ENCODE measurements around the gene VPS35.
A peak's percentile ranks its signal among the peaks of the same experiment; 100 is the strongest.

Gene VPS35

GRCh38 chr16:46727630-46728029 is 38.7 kb upstream of the VPS35 start:
- no peak for DNase-seq (ENCODE audit: insufficient read length)
- FAIRE-seq: no peak
- TF ChIP-seq POLR2AphosphoS5 (IDR thresholded peaks at IDR 0.05; ENCODE audit: low read depth, low read length): no peak
- TF ChIP-seq TAF1 (IDR thresholded peaks at IDR 0.05; ENCODE audit: borderline replicate concordance, low read depth, low read length): no peak
- no peak for TF ChIP-seq POLR2A (IDR thresholded peaks at IDR 0.05; ENCODE audit: low read depth, low read length)

- FAIRE-seq: no peak
- DNase-seq (ENCODE audit: insufficient read length): no peak
- TF ChIP-seq POLR2AphosphoS5 (IDR thresholded peaks at IDR 0.05; ENCODE audit: low read depth, low read length) (no peak), TAF1 (IDR thresholded peaks at IDR 0.05; ENCODE audit: borderline replicate concordance, low read depth, low read length) (no peak), POLR2A (IDR thresholded peaks at IDR 0.05; ENCODE audit: low read depth, low read length) (no peak)
These were observed 38.2 kb upstream of the VPS35 start for GRCh38 chr16:46727184-46727583.

- TF ChIP-seq POLR2AphosphoS5 (IDR thresholded peaks at IDR 0.05; ENCODE audit: low read depth, low read length) (no peak), POLR2A (IDR thresholded peaks at IDR 0.05; ENCODE audit: low read depth, low read length) (no peak), TAF1 (IDR thresholded peaks at IDR 0.05; ENCODE audit: borderline replicate concordance, low read depth, low read length) (no peak)
- FAIRE-seq: no peak
- no peak for DNase-seq (ENCODE audit: insufficient read length)
These were observed 32.9 kb upstream of the VPS35 start for GRCh38 chr16:46721885-46722284.

- TF ChIP-seq POLR2AphosphoS5 (IDR thresholded peaks at IDR 0.05; ENCODE audit: low read depth, low read length) (no peak), TAF1 (IDR thresholded peaks at IDR 0.05; ENCODE audit: borderline replicate concordance, low read depth, low read length) (no peak), POLR2A (IDR thresholded peaks at IDR 0.05; ENCODE audit: low read depth, low read length) (no peak)
- no peak for FAIRE-seq
- DNase-seq (ENCODE audit: insufficient read length): no peak
These were observed 31.6 kb upstream of the VPS35 start for GRCh38 chr16:46720619-46721018.

GRCh38 chr16:46719528-46719927 is 30.6 kb upstream of the VPS35 start:
- FAIRE-seq (no peak), DNase-seq (ENCODE audit: insufficient read length) (no peak)
- TF ChIP-seq POLR2A (IDR thresholded peaks at IDR 0.05; ENCODE audit: low read depth, low read length) (no peak), TAF1 (IDR thresholded peaks at IDR 0.05; ENCODE audit: borderline replicate concordance, low read depth, low read length) (no peak), POLR2AphosphoS5 (IDR thresholded peaks at IDR 0.05; ENCODE audit: low read depth, low read length) (no peak)

- FAIRE-seq: no peak
- no peak for TF ChIP-seq POLR2AphosphoS5 (IDR thresholded peaks at IDR 0.05; ENCODE audit: low read depth, low read length)
- no peak for TF ChIP-seq TAF1 (IDR thresholded peaks at IDR 0.05; ENCODE audit: borderline replicate concordance, low read depth, low read length)
- TF ChIP-seq POLR2A (IDR thresholded peaks at IDR 0.05; ENCODE audit: low read depth, low read length): no peak
- DNase-seq (ENCODE audit: insufficient read length): no peak
These were observed 29.2 kb upstream of the VPS35 start for GRCh38 chr16:46718214-46718613.

GRCh38 chr16:46717692-46718091 is 28.7 kb upstream of the VPS35 start:
- DNase-seq (ENCODE audit: insufficient read length) (no peak), FAIRE-seq (no peak)
- TF ChIP-seq TAF1 (IDR thresholded peaks at IDR 0.05; ENCODE audit: borderline replicate concordance, low read depth, low read length) (no peak), POLR2A (IDR thresholded peaks at IDR 0.05; ENCODE audit: low read depth, low read length) (no peak), POLR2AphosphoS5 (IDR thresholded peaks at IDR 0.05; ENCODE audit: low read depth, low read length) (no peak)

- TF ChIP-seq POLR2AphosphoS5 (IDR thresholded peaks at IDR 0.05; ENCODE audit: low read depth, low read length) (no peak), TAF1 (IDR thresholded peaks at IDR 0.05; ENCODE audit: borderline replicate concordance, low read depth, low read length) (no peak), POLR2A (IDR thresholded peaks at IDR 0.05; ENCODE audit: low read depth, low read length) (no peak)
- no peak for DNase-seq (ENCODE audit: insufficient read length)
- no peak for FAIRE-seq
These were observed 26.9 kb upstream of the VPS35 start for GRCh38 chr16:46715769-46716305.

- DNase-seq (ENCODE audit: insufficient read length) (no peak), FAIRE-seq (no peak)
- TF ChIP-seq POLR2AphosphoS5 (IDR thresholded peaks at IDR 0.05; ENCODE audit: low read depth, low read length): no peak
- no peak for TF ChIP-seq POLR2A (IDR thresholded peaks at IDR 0.05; ENCODE audit: low read depth, low read length)
- no peak for TF ChIP-seq TAF1 (IDR thresholded peaks at IDR 0.05; ENCODE audit: borderline replicate concordance, low read depth, low read length)
These were observed 26.0 kb upstream of the VPS35 start for GRCh38 chr16:46714797-46715591.

- DNase-seq (ENCODE audit: insufficient read length): no peak
- TF ChIP-seq POLR2AphosphoS5 (IDR thresholded peaks at IDR 0.05; ENCODE audit: low read depth, low read length) (no peak), TAF1 (IDR thresholded peaks at IDR 0.05; ENCODE audit: borderline replicate concordance, low read depth, low read length) (no peak), POLR2A (IDR thresholded peaks at IDR 0.05; ENCODE audit: low read depth, low read length) (no peak)
- FAIRE-seq: peak; percentile 44
These were observed 24.7 kb upstream of the VPS35 start for GRCh38 chr16:46713634-46714033.

GRCh38 chr16:46712911-46713310 is 23.9 kb upstream of the VPS35 start:
- FAIRE-seq (no peak), DNase-seq (ENCODE audit: insufficient read length) (no peak)
- TF ChIP-seq POLR2A (IDR thresholded peaks at IDR 0.05; ENCODE audit: low read depth, low read length): no peak
- TF ChIP-seq POLR2AphosphoS5 (IDR thresholded peaks at IDR 0.05; ENCODE audit: low read depth, low read length): no peak
- no peak for TF ChIP-seq TAF1 (IDR thresholded peaks at IDR 0.05; ENCODE audit: borderline replicate concordance, low read depth, low read length)
